ENCODE measurements around the gene IGSF23. TPM values are rescaled to one million over a fixed set of nuclear protein-coding genes. Genes with fewer than 3 reads are reported as not detected.

IGSF23 gene
- total RNA-seq, 2 donors from 2014 or later, result not detected

DNA sequence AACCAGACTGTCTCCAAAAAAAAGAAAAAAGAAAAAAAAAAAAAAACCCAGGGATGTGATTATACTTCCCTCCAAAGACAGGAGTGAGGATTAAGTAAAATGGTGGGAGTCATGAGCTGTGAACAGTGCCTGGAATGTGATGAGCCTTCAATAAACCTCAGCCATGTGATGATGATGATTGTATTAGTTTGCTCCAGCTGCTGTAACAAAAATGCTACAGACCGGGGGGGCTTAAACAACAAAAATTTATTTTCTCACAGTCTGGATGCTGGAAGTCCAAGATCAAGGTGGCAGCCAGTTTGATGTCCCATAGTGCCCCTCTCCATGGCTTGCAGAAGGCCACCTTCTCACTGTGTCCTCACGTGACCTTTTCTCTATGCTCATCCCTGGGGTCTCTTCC lies 21.4 kb downstream of the IGSF23 start:
- no peak for DNase-seq
- peaks cover 28% of the 10 kb centered on the region for H3K4me1 Mint-ChIP-seq
- TF ChIP-seq, protein P1, sequence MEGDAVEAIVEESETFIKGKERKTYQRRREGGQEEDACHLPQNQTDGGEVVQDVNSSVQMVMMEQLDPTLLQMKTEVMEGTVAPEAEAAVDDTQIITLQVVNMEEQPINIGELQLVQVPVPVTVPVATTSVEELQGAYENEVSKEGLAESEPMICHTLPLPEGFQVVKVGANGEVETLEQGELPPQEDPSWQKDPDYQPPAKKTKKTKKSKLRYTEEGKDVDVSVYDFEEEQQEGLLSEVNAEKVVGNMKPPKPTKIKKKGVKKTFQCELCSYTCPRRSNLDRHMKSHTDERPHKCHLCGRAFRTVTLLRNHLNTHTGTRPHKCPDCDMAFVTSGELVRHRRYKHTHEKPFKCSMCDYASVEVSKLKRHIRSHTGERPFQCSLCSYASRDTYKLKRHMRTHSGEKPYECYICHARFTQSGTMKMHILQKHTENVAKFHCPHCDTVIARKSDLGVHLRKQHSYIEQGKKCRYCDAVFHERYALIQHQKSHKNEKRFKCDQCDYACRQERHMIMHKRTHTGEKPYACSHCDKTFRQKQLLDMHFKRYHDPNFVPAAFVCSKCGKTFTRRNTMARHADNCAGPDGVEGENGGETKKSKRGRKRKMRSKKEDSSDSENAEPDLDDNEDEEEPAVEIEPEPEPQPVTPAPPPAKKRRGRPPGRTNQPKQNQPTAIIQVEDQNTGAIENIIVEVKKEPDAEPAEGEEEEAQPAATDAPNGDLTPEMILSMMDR (conservative IDR thresholded peaks at IDR 0.05), result no peak
- peaks cover 5% of the 10 kb centered on the region for H3K27me3 Mint-ChIP-seq (ENCODE audit: insufficient read depth)
- Histone ChIP-seq H3K4me3 (ENCODE audit: low read length) (no peak overlapping the region), H3K4me1 (ENCODE audit: control insufficient read depth, insufficient read depth, low read length) (no peaks in the 10 kb centered on the region), H3K27me3 (ENCODE audit: control insufficient read depth, insufficient read depth, low read length, poor library complexity, severe bottlenecking) (no peaks in the 10 kb centered on the region), H3K27ac (ENCODE audit: low read depth, low read length) (no peak overlapping the region), H3K36me3 (ENCODE audit: control insufficient read depth, insufficient read depth, low read length) (no peaks in the 10 kb centered on the region), H3K9ac (ENCODE audit: extremely low read depth, low read length, poor library complexity, severe bottlenecking) (no peak overlapping the region), H3K9me3 (ENCODE audit: control insufficient read depth, low read length) (no peaks in the 10 kb centered on the region)
- peaks cover 8% of the 10 kb centered on the region for H3K9me3 Mint-ChIP-seq
- H3K4me3 Mint-ChIP-seq, result no peak overlapping the region
- H3K27ac Mint-ChIP-seq, result no peak overlapping the region
- WGBS, 2 experiments (ENCODE audit: insufficient coverage in 1 of 2, insufficient read length in 1 of 2), result 94 to 100% methylated on average over 1 to 2 of the region's 2 CpGs
- peaks cover 1% of the 10 kb centered on the region for H3K36me3 Mint-ChIP-seq (ENCODE audit: low read depth)

DNA sequence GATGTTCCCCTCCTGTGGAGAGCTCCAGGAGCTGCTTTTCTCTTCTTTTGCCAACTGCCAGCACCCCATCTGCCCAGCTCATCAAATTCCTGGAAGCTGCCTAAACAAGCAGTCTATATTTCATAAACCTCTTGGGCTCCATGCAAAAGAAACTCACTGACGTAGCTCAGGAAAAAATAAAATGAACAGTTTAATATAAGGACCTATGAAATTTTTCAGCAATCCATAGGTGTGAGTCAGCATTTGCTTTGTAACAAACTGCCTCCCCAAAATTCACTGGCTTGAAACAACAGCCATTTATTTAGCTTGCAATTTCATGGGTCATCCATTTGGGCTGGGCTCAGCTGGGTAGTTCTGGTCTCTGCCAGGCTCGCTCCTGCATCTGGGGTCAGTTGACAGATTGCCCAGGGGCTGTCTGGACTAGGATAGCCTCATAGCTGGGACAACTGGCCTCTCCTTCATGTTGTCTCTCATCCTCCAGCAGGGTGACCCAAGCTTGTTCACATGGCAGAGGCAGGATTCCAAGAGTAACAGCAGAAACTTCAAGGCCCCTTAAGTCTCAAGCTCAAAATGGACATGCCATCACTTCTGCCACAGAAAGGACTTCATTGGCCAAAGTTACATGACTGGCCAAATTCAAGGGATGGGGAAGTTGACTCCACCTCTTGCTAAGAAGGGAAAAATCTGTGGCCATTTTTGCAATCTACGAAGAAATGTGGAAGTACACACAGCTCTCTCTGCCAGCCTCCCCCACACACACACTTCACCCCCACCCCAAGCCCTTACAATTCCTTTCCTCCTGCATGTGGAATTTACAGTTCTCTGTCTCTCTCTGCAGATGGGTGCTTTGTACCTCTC lies 22.4 kb downstream of the IGSF23 start:
- H3K4me3 Mint-ChIP-seq, result no peak overlapping the region
- peaks cover 5% of the 10 kb centered on the region for H3K27me3 Mint-ChIP-seq (ENCODE audit: insufficient read depth)
- Histone ChIP-seq H3K9me3 (ENCODE audit: control insufficient read depth, low read length) (no peaks in the 10 kb centered on the region), H3K9ac (ENCODE audit: extremely low read depth, low read length, poor library complexity, severe bottlenecking) (no peak overlapping the region), H3K36me3 (ENCODE audit: control insufficient read depth, insufficient read depth, low read length) (no peaks in the 10 kb centered on the region), H3K27me3 (ENCODE audit: control insufficient read depth, insufficient read depth, low read length, poor library complexity, severe bottlenecking) (no peaks in the 10 kb centered on the region), H3K4me3 (ENCODE audit: low read length) (no peak overlapping the region), H3K4me1 (ENCODE audit: control insufficient read depth, insufficient read depth, low read length) (no peaks in the 10 kb centered on the region), H3K27ac (ENCODE audit: low read depth, low read length) (no peak overlapping the region)
- peaks cover 8% of the 10 kb centered on the region for H3K9me3 Mint-ChIP-seq
- peaks cover 29% of the 10 kb centered on the region for H3K4me1 Mint-ChIP-seq
- no peak for DNase-seq
- WGBS, 2 experiments (ENCODE audit: insufficient coverage in 1 of 2, insufficient read length in 1 of 2), result 68 to 98% methylated on average over 2 to 3 of the region's 3 CpGs
- no peak overlapping the region for H3K27ac Mint-ChIP-seq
- peaks cover 1% of the 10 kb centered on the region for H3K36me3 Mint-ChIP-seq (ENCODE audit: low read depth)
- TF ChIP-seq, protein P1 (conservative IDR thresholded peaks at IDR 0.05), result no peak

DNA sequence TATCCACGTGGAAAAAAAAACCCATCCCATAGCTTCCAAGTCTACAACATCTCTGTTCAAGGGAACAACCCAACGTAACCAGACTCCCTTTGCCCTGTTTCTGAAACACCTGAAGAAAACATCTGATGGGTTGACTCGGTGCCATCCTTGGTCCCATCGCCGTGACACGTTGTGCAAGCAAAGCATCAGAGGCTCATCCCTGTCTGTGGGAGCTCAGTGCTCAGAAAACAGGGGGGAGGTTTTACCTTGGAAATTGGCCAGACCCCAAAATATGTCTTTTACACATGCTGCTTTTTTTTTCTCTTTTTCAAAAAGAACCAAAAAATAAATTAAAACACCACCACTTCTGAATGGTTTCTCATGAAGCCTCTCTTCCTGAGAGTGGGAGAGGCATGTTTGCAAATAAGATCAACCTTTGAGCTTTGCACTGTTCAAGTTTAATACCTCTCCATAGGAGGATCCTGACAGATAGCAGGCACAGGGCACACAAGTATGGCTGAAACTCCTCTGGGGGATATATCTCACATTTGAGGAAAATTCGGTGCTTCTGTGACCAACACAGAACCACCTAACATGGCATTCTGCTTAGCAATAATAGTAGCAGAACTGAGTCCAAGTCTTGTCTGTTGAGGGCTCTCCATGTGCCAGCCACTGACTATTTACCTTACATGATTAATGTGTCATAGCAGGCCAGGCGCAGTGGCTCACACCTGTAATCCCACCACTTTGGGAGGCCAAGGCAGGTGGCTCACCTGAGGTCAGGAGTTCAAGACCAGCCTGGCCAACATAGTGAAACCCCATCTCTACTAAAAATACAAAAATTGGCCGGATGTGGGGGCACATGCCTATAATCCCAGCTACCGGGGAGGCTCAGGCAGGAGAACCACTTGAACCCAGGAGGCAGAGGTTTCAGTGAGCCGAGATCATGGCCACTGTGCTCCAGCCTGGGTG lies 23.4 kb downstream of the IGSF23 start:
- Mint-ChIP-seq H3K9me3 (peaks cover 8% of the 10 kb centered on the region), H3K36me3 (ENCODE audit: low read depth) (peaks cover 1% of the 10 kb centered on the region), H3K27me3 (ENCODE audit: insufficient read depth) (peaks cover 10% of the 10 kb centered on the region), H3K4me3 (no peak overlapping the region), H3K4me1 (peaks cover 29% of the 10 kb centered on the region), H3K27ac (no peak overlapping the region)
- Histone ChIP-seq H3K27ac (ENCODE audit: low read depth, low read length) (no peak overlapping the region), H3K36me3 (ENCODE audit: control insufficient read depth, insufficient read depth, low read length) (no peaks in the 10 kb centered on the region), H3K4me1 (ENCODE audit: control insufficient read depth, insufficient read depth, low read length) (no peaks in the 10 kb centered on the region), H3K27me3 (ENCODE audit: control insufficient read depth, insufficient read depth, low read length, poor library complexity, severe bottlenecking) (no peaks in the 10 kb centered on the region), H3K4me3 (ENCODE audit: low read length) (no peak overlapping the region), H3K9me3 (ENCODE audit: control insufficient read depth, low read length) (no peaks in the 10 kb centered on the region), H3K9ac (ENCODE audit: extremely low read depth, low read length, poor library complexity, severe bottlenecking) (no peak overlapping the region)
- TF ChIP-seq, protein P1 (conservative IDR thresholded peaks at IDR 0.05), result no peak
- no peak for DNase-seq
- 80 to 82% methylated on average over 8 to 11 of the region's 11 CpGs for WGBS, 2 experiments (ENCODE audit: insufficient coverage in 1 of 2, insufficient read length in 1 of 2)
